GM12892 (cell line): ENCODE data around the gene AKAP11.
A peak's percentile ranks its signal among the peaks of the same experiment; 100 is the strongest.

Source experiments
- DNase-seq: peaks from one replicate; pipeline ENCODE4 v3.0.0; 2011; ENCODE audit not compliant: insufficient read length
- FAIRE-seq: peaks from 2 replicates; lab custom pipeline; 2011; peaks lifted over from hg19 to GRCh38; lab: Jason Lieb, UNC
- POLR2A ChIP-seq: IDR thresholded peaks from 2 replicates; pipeline ENCODE4 v1.6.1; 2011; ENCODE audit warnings: low read depth, low read length, control low read depth
- POLR2AphosphoS5 ChIP-seq: IDR thresholded peaks from 2 replicates; pipeline ENCODE4 v1.6.1; 2011; ENCODE audit warnings: low read depth, low read length, control low read depth
- TAF1 ChIP-seq: IDR thresholded peaks from 2 replicates; pipeline ENCODE4 v1.6.1; 2011; ENCODE audit warnings: low read depth, mild to moderate bottlenecking, control low read depth, low read length, borderline replicate concordance

The AKAP11 gene

DNA sequence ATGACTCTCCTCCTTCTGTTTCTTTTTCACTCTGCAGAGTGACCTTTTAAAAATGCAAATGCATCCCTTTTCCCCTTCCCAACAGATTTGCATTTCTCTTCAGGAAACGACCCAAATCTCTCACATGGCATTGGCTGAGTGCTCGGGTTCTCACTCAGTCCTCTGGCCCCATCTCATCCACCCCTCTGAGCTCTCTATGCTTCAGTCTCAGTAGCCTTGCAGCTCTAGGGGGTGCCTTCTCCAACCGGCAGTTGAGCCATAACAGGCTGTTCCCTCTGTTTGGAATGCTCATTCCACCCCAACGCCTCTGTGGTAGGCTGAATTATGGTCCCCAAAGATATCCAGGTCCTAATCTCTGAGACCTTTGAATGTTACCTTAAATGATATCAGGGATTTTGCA lies 78.2 kb downstream of the AKAP11 start:
- TF ChIP-seq POLR2A (no peak), TAF1 (no peak), POLR2AphosphoS5 (no peak)
- FAIRE-seq (peak; percentile 53), DNase-seq (no peak)

- DNase-seq (no peak), FAIRE-seq (peak; percentile 97)
- TF ChIP-seq POLR2AphosphoS5 (no peak), TAF1 (no peak), POLR2A (no peak; the same call in 1 of the 2 replicates)
Measured at GRCh38 chr13:42354241-42355091, 82.5 kb downstream of the AKAP11 start.

- TF ChIP-seq TAF1: no peak
- TF ChIP-seq POLR2A: no peak
- TF ChIP-seq POLR2AphosphoS5: no peak
- FAIRE-seq (no peak), DNase-seq (no peak)
Measured at GRCh38 chr13:42355092-42355485, 83.1 kb downstream of the AKAP11 start.

DNA sequence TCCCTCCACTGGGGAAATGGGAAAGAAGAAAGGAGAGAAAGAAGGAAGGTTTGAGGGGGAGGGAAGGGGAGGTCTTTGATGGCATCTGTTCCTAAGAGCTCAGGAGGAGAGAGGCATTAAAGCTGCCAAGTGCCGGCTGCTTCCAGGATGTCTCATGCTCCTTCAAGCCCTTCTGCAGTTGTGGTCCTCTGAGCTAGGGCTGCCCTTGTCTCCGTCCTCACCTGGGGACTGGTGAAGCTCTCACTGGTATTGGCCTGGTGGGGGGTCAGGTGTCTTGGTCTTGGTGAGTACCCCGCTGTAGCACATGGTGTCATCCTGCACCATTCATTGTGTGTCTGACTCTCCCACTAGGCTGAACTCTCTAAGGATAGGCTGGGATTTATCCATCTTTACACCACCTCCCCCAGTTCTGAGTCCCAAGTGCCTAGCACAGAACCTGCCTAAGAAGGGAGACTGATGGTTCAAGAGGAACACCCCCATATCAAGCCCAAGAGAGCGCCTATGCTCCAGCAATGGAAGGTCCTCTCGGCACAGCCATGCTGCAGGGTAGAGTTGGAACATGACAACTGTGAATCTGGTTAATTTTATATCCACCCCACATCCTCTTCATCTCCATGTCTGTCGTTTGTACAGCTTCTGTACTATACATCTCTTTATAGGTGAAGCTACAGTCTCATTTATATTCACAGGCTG lies 83.7 kb downstream of the AKAP11 start:
- FAIRE-seq (peak; percentile 76), DNase-seq (no peak)
- TF ChIP-seq POLR2A (no peak), POLR2AphosphoS5 (no peak), TAF1 (no peak)

GRCh38 chr13:42356184-42356575 lies 84.2 kb downstream of the AKAP11 start:
- FAIRE-seq: no peak
- no peak for DNase-seq
- TF ChIP-seq POLR2A: no peak
- TF ChIP-seq TAF1: no peak
- TF ChIP-seq POLR2AphosphoS5: no peak

- DNase-seq (no peak), FAIRE-seq (no peak)
- no peak for TF ChIP-seq POLR2A
- TF ChIP-seq TAF1: no peak
- TF ChIP-seq POLR2AphosphoS5: no peak
Measured at GRCh38 chr13:42360046-42360574, 88.2 kb downstream of the AKAP11 start.

DNA sequence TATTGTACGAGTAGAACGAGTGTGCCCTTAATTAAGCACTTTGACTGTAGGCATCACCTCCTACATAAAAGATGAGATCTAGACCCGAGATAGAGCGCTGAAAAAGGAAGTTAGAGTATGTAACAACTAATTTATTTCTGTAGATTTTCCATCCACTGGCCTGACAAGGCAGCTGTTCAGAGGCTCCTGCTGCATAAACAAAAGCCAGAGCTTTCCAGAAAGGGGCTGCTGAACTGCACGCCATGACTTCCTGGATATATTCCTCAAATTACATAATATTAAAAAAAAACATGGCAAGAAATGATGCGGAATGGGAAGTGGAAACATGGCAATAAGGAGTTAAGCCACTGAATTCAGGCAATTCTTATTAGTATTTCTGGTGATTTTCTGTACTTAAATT lies 89.7 kb downstream of the AKAP11 start:
- FAIRE-seq: no peak

GRCh38 chr13:42363941-42364612 lies 92.1 kb downstream of the AKAP11 start:
- peak; percentile 40 for FAIRE-seq
- no peak for DNase-seq
- TF ChIP-seq POLR2A: no peak
- TF ChIP-seq TAF1: no peak
- TF ChIP-seq POLR2AphosphoS5: no peak

More for the DNA sequence above, 89.7 kb downstream of the AKAP11 start:
- TF ChIP-seq POLR2AphosphoS5: no peak
- no peak for TF ChIP-seq POLR2A
- no peak for TF ChIP-seq TAF1
- no peak for DNase-seq

DNA sequence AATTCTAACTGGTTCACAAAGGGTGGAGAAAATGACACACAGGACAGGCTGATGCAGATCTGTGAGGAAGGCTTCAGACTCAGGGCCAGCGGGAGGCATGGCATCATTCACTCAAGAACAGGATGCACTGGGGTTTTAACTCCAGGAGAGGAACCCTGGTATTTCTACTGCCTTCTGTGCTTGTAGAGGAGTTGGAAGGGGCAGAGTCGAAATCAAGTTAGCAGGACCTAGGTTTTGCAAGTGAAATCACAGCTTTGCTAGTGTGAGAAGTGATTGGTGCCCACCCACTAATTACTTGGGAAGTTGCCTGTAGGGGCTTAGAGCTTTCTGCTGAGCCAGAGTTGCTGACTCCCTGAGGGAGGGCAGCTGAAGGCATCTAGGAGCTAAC lies 92.7 kb downstream of the AKAP11 start:
- FAIRE-seq (peak; percentile 67), DNase-seq (no peak)
- TF ChIP-seq POLR2A: no peak
- no peak for TF ChIP-seq TAF1
- no peak for TF ChIP-seq POLR2AphosphoS5

DNA sequence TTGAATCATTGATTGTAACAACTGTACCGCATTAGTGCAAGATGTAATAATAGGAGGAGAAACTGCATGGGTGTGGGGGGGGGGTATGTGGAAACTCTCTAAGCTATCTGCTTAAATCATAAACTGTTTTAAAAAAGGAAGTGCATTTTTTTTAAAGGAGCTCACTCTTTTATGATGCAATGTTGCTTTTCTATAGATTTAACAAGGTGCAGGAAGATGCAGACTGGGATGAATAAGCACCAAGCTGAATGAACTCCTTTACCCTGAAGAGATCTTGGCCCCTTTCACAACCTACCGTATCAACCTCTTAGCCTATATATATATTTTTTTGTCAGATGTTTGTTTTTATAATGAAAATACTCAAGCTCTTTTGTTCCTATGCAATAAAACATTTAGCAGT lies 95.9 kb downstream of the AKAP11 start:
- FAIRE-seq (no peak), DNase-seq (no peak)
- no peak for TF ChIP-seq POLR2A
- TF ChIP-seq POLR2AphosphoS5: no peak
- TF ChIP-seq TAF1: no peak

- DNase-seq: no peak
- peak; percentile 74 for FAIRE-seq
- TF ChIP-seq TAF1 (no peak), POLR2AphosphoS5 (no peak), POLR2A (no peak)
Measured at GRCh38 chr13:42369071-42369797, 97.3 kb downstream of the AKAP11 start.
